IPS-20b (cell line): Measurements from ENCODE around the gene SPAG17.

Experiments used
- H3K27ac ChIP-seq: one replicate; pipeline ENCODE4 v1.5.1; 2013; ENCODE audit warnings: low read length
- H3K27me3 ChIP-seq: 2 replicates; pipeline ENCODE4 v1.6.1; 2013; ENCODE audit warnings: mild to moderate bottlenecking, low read length, inconsistent platforms; ENCODE audit not compliant: insufficient read depth
- H3K36me3 ChIP-seq: 2 replicates; pipeline ENCODE4 v1.6.1; 2013; ENCODE audit warnings: low read depth, mild to moderate bottlenecking, inconsistent platforms, low read length, moderate library complexity; ENCODE audit not compliant: insufficient read depth
- H3K4me1 ChIP-seq: 2 replicates; pipeline ENCODE4 v1.6.1; 2013; ENCODE audit warnings: mild to moderate bottlenecking, control low read depth, inconsistent platforms, low read length, moderate library complexity; ENCODE audit not compliant: insufficient read depth
- H3K4me3 ChIP-seq: 2 replicates; pipeline ENCODE4 v1.5.1; 2013; ENCODE audit warnings: mild to moderate bottlenecking, low read length, inconsistent platforms
- H3K9ac ChIP-seq: 2 replicates; pipeline ENCODE4 v1.6.1; 2013; ENCODE audit warnings: low read depth, mild to moderate bottlenecking, inconsistent platforms, low read length, moderate library complexity
- H3K9me3 ChIP-seq: 2 replicates; pipeline ENCODE4 v1.6.1; 2013; ENCODE audit warnings: mild to moderate bottlenecking, low read depth, low read length, inconsistent platforms; ENCODE audit not compliant: insufficient read depth

Gene SPAG17

GRCh38 chr1:118047650-118048224 lies 137.3 kb downstream of the SPAG17 start:
- Histone ChIP-seq H3K9me3 (no peaks in the 10 kb centered on the region), H3K9ac (no peak overlapping the region), H3K27me3 (no peaks in the 10 kb centered on the region)

GRCh38 chr1:118047006-118047649 lies 137.9 kb downstream of the SPAG17 start:
- H3K27me3 ChIP-seq: no peaks in the 10 kb centered on the region
- no peak overlapping the region for H3K27ac ChIP-seq
- H3K4me1 ChIP-seq: no peaks in the 10 kb centered on the region
- no peak overlapping the region for H3K9ac ChIP-seq
- H3K4me3 ChIP-seq: no peak overlapping the region
- no peaks in the 10 kb centered on the region for H3K9me3 ChIP-seq
- H3K36me3 ChIP-seq: no peaks in the 10 kb centered on the region

More at GRCh38 chr1:118047650-118048224, 137.3 kb downstream of the SPAG17 start:
- Histone ChIP-seq H3K27ac (no peak overlapping the region), H3K36me3 (no peaks in the 10 kb centered on the region), H3K4me1 (no peaks in the 10 kb centered on the region), H3K4me3 (no peak overlapping the region)

- Histone ChIP-seq H3K27me3 (no peaks in the 10 kb centered on the region), H3K27ac (no peak overlapping the region), H3K9ac (no peak overlapping the region), H3K9me3 (no peaks in the 10 kb centered on the region), H3K36me3 (no peaks in the 10 kb centered on the region), H3K4me3 (no peak overlapping the region), H3K4me1 (peaks cover 5% of the 10 kb centered on the region; the same call in 1 of the 2 replicates)
Measured at GRCh38 chr1:118043624-118044023, 141.4 kb downstream of the SPAG17 start.

- H3K9ac ChIP-seq: no peak overlapping the region
- no peaks in the 10 kb centered on the region for H3K27me3 ChIP-seq
- no peak overlapping the region for H3K4me3 ChIP-seq
- peaks cover 5% of the 10 kb centered on the region; the same call in 1 of the 2 replicates for H3K4me1 ChIP-seq
- no peaks in the 10 kb centered on the region for H3K36me3 ChIP-seq
- no peak overlapping the region for H3K27ac ChIP-seq
- no peaks in the 10 kb centered on the region for H3K9me3 ChIP-seq
Measured at GRCh38 chr1:118042501-118042900, 142.5 kb downstream of the SPAG17 start.

- H3K9me3 ChIP-seq: no peaks in the 10 kb centered on the region
- H3K27me3 ChIP-seq: no peaks in the 10 kb centered on the region
- no peaks in the 10 kb centered on the region for H3K36me3 ChIP-seq
- no peak overlapping the region for H3K9ac ChIP-seq
- H3K4me3 ChIP-seq: no peak overlapping the region
- H3K4me1 ChIP-seq: peaks cover 5% of the 10 kb centered on the region; the same call in 1 of the 2 replicates
- no peak overlapping the region for H3K27ac ChIP-seq
Measured at GRCh38 chr1:118039170-118039569, 145.9 kb downstream of the SPAG17 start.

- no peak overlapping the region for H3K27ac ChIP-seq
- H3K36me3 ChIP-seq: no peaks in the 10 kb centered on the region
- H3K27me3 ChIP-seq: no peaks in the 10 kb centered on the region
- peaks cover 5% of the 10 kb centered on the region; the same call in 1 of the 2 replicates for H3K4me1 ChIP-seq
- no peak overlapping the region for H3K9ac ChIP-seq
- no peak overlapping the region for H3K4me3 ChIP-seq
- no peaks in the 10 kb centered on the region for H3K9me3 ChIP-seq
Measured at GRCh38 chr1:118032883-118033282, 152.1 kb downstream of the SPAG17 start.

- Histone ChIP-seq H3K27ac (no peak overlapping the region), H3K36me3 (no peaks in the 10 kb centered on the region), H3K4me1 (peaks cover 5% of the 10 kb centered on the region; the same call in 1 of the 2 replicates), H3K9me3 (no peaks in the 10 kb centered on the region), H3K9ac (no peak overlapping the region), H3K27me3 (no peaks in the 10 kb centered on the region), H3K4me3 (no peak overlapping the region)
Measured at GRCh38 chr1:118028267-118028666, 156.8 kb downstream of the SPAG17 start.

- Histone ChIP-seq H3K9ac (no peak overlapping the region), H3K27ac (no peak overlapping the region), H3K4me3 (no peak overlapping the region), H3K36me3 (no peaks in the 10 kb centered on the region), H3K4me1 (no peaks in the 10 kb centered on the region), H3K9me3 (no peaks in the 10 kb centered on the region), H3K27me3 (no peaks in the 10 kb centered on the region)
Measured at GRCh38 chr1:118023199-118023598, 161.8 kb downstream of the SPAG17 start.

- Histone ChIP-seq H3K27me3 (no peaks in the 10 kb centered on the region), H3K27ac (no peak overlapping the region)
Measured at GRCh38 chr1:118021668-118022067, 163.4 kb downstream of the SPAG17 start.

GRCh38 chr1:118018060-118018459 lies 167.0 kb downstream of the SPAG17 start:
- no peaks in the 10 kb centered on the region for H3K4me1 ChIP-seq
- H3K4me3 ChIP-seq: no peak overlapping the region
- H3K9ac ChIP-seq: no peak overlapping the region
- no peak overlapping the region for H3K27ac ChIP-seq
- H3K9me3 ChIP-seq: no peaks in the 10 kb centered on the region
- H3K36me3 ChIP-seq: no peaks in the 10 kb centered on the region
- H3K27me3 ChIP-seq: no peaks in the 10 kb centered on the region

More at GRCh38 chr1:118021668-118022067, 163.4 kb downstream of the SPAG17 start:
- Histone ChIP-seq H3K36me3 (no peaks in the 10 kb centered on the region), H3K4me1 (no peaks in the 10 kb centered on the region), H3K9me3 (no peaks in the 10 kb centered on the region), H3K4me3 (no peak overlapping the region), H3K9ac (no peak overlapping the region)

- H3K27me3 ChIP-seq: no peaks in the 10 kb centered on the region
- no peaks in the 10 kb centered on the region for H3K9me3 ChIP-seq
- H3K27ac ChIP-seq: no peak overlapping the region
Measured at GRCh38 chr1:118013938-118014337, 171.1 kb downstream of the SPAG17 start.

GRCh38 chr1:118013336-118013735 lies 171.7 kb downstream of the SPAG17 start:
- no peaks in the 10 kb centered on the region for H3K27me3 ChIP-seq
- no peak overlapping the region for H3K27ac ChIP-seq
- H3K4me1 ChIP-seq: no peaks in the 10 kb centered on the region
- no peak overlapping the region for H3K4me3 ChIP-seq
- no peaks in the 10 kb centered on the region for H3K9me3 ChIP-seq
- H3K9ac ChIP-seq: no peak overlapping the region
- H3K36me3 ChIP-seq: no peaks in the 10 kb centered on the region

More at GRCh38 chr1:118013938-118014337, 171.1 kb downstream of the SPAG17 start:
- no peak overlapping the region for H3K9ac ChIP-seq
- no peak overlapping the region for H3K4me3 ChIP-seq
- H3K36me3 ChIP-seq: no peaks in the 10 kb centered on the region
- H3K4me1 ChIP-seq: no peaks in the 10 kb centered on the region
